Psoas muscle (tissue), 8 donors: ENCODE data around the gene FAM184A. TPM values are rescaled to one million over a fixed set of nuclear protein-coding genes. Genes with fewer than 3 reads are reported as not detected.

Source experiments
- ATAC-seq, 4 donors: fragments of 200-7000 bp; cut with Tn5 transposase; one replicate each; pipeline ENCODE4 v1.9.1; 2020; ENCODE audit warnings: moderate library complexity in 3 of 4, mild to moderate bottlenecking in 2 of 4
- DNase-seq, 2 donors: peaks; one replicate each; pipeline ENCODE4 v3.0.0-alpha.2; 2020
- H3K27ac ChIP-seq: fragments of 200-600 bp; one replicate; pipeline ENCODE4 v1.8.0; 2022
- H3K27me3 ChIP-seq, 3 donors: fragments of 200-600 bp in 1 of 3; one replicate each; pipeline versions ENCODE4 v1.6.1 to v1.8.0; 2013 to 2022; ENCODE audit warnings: low read length in 2 of 3, mild to moderate bottlenecking in 2 of 3, moderate library complexity in 1 of 3; ENCODE audit not compliant: insufficient read depth in 3 of 3
- H3K36me3 ChIP-seq, 2 donors: fragments of 200-600 bp in 1 of 2; one replicate each; pipeline versions ENCODE4 v1.6.1 to v1.8.0; 2013 to 2022; ENCODE audit warnings: low read depth in 1 of 2, mild to moderate bottlenecking in 1 of 2, moderate library complexity in 1 of 2; ENCODE audit not compliant: insufficient read depth in 1 of 2
- H3K4me1 ChIP-seq: fragments of 200-600 bp; one replicate; pipeline ENCODE4 v1.8.0; 2022
- H3K4me3 ChIP-seq: fragments of 200-600 bp; one replicate; pipeline ENCODE4 v1.8.0; 2022; ENCODE audit warnings: mild to moderate bottlenecking
- H3K9me3 ChIP-seq: fragments of 200-600 bp; one replicate; pipeline ENCODE4 v1.8.0; 2022
- CTCF ChIP-seq: fragments of 200-600 bp; IDR thresholded peaks from one replicate; pipeline ENCODE4 v1.8.0; 2022; ENCODE audit warnings: antibody characterized with exemption
- WGBS, 3 donors: extraction: QIAGEN DNeasy Blood & Tissue Kit; methylation state at CpG; one replicate each; pipeline versions ENCODE4 v1.1.6 to v1.1.7; 2013; 5-methylcytosine and 5-hydroxymethylcytosine counted together
- intact Hi-C, 2 donors: fragments of 100-400 bp; cut with DNase I; formaldehyde crosslinking; loops; one replicate each; pipeline versions ENCODE4 v1.11.0 to v1.14.2; 2022
- long read RNA-seq, 2 donors: library from polyadenylated mRNA; unstranded; transcript quantifications; one replicate each; pipeline ENCODE4 v2.0.0, GENCODE V29; 2021
- polyA plus RNA-seq, 3 donors: library from polyadenylated mRNA; stranded (reverse); fragments of 200-250 nt; gene quantifications; one replicate each; pipeline ENCODE4 v1.2.3, GENCODE V29; 2013
- total RNA-seq, 4 donors: library from RNA; stranded (reverse); fragmentation: NEBNext Ultra II Directional in 2 of 4; extraction: Animal tissue kit (Norgen Biotek cat#: 25700) in 2 of 4; gene quantifications; one replicate each; pipeline versions ENCODE4 v1.2.1 to v1.2.4, GENCODE V29; 2021 to 2023
- donor health status: healthy with polysubstance abuse.
- donor health status: DM: no; HTN: no; CAD: no; lungs with moderate emphysema.
- donor health status: Bipolar disorder and iron deficiency.
- donor health status: healthy.
- donor health status: DM: yes; HTN: yes; CAD: no.
- donor health status: DM: no; HTN: no; CAD: no.
- donor health status: DM: no; HTN: no; CAD: no.
- donor health status: DM: yes; HTN: yes; CAD: no.

FAM184A gene
- under 1 TPM; 0.22 to 0.52 (median 0.35) TPM for total RNA-seq
- polyA plus RNA-seq = under 1 TPM; 0.14 to 0.48 (median 0.39) TPM
- long read RNA-seq, donor 1 = 0 reads
- long read RNA-seq, donor 2, full-length matches to known transcripts = 1 of 2 reads
- long read RNA-seq, donor 2, partial matches to known transcripts = 0 of 2 reads
- long read RNA-seq, donor 2, other reads (novel, unspliced or antisense) = 1 of 2 reads

- Histone ChIP-seq H3K4me3 (peak within 1 kb of the TSS; percentile 76), H3K4me1 (peaks cover 5% of the 10 kb centered on the region), H3K9me3 (no peaks in the 10 kb centered on the region), H3K27ac (peak within 1 kb of the TSS; percentile 23), H3K27me3 (peaks cover 0 to 22% (median 0%) of the 10 kb centered on the region in 3 donors), H3K36me3 (no peaks in the 10 kb centered on the region)
- peak; percentile 10 for TF ChIP-seq CTCF
- WGBS, 3 donors = 0 to 1% (median 1%) methylated on average over 46 to 103 of the region's 103 CpGs
- peak; percentile 65 to 79 for DNase-seq
- intact Hi-C loops = no loop called here
- ATAC-seq = peak; percentile 54 to 83 (median 77)
These were observed at the start of gene FAM184A for GRCh38 chr6:119078376-119079282. TSS of gene FAM184A (minus strand) at chr6:119078664. CDS start at chr6:119078299, 365 bp downstream.

GRCh38 chr6:119127627-119128026 lies 49.2 kb upstream of the FAM184A start:
- H3K9me3 ChIP-seq = no peaks in the 10 kb centered on the region
- H3K27ac ChIP-seq = no peak overlapping the region
- no peaks in the 10 kb centered on the region for H3K36me3 ChIP-seq
- TF ChIP-seq CTCF = no peak
- 85 to 96% (median 96%) methylated on average over 1 of the region's 1 CpG for WGBS, 3 donors
- no peaks in the 10 kb centered on the region for H3K27me3 ChIP-seq
- ATAC-seq = no peak
- no peak overlapping the region for H3K4me3 ChIP-seq
- no peak for DNase-seq
- H3K4me1 ChIP-seq = peaks cover 4% of the 10 kb centered on the region
- intact Hi-C loops = no loop called here

GRCh38 chr6:119126826-119127225 lies 48.4 kb upstream of the FAM184A start:
- Histone ChIP-seq H3K4me3 (no peak overlapping the region), H3K4me1 (peaks cover 4% of the 10 kb centered on the region), H3K27me3 (no peaks in the 10 kb centered on the region), H3K9me3 (no peaks in the 10 kb centered on the region), H3K36me3 (no peaks in the 10 kb centered on the region), H3K27ac (no peak overlapping the region)
- intact Hi-C loops = no loop called here
- ATAC-seq (no peak), DNase-seq (no peak)
- TF ChIP-seq CTCF = no peak
- WGBS, 3 donors = 30 to 47% (median 35%) methylated on average over 4 of the region's 4 CpGs

- 86 to 93% (median 92%) methylated on average over 4 of the region's 4 CpGs for WGBS, 3 donors
- Histone ChIP-seq H3K9me3 (no peaks in the 10 kb centered on the region), H3K27me3 (no peaks in the 10 kb centered on the region), H3K4me3 (no peak overlapping the region), H3K4me1 (peaks cover 4% of the 10 kb centered on the region), H3K27ac (no peak overlapping the region), H3K36me3 (no peaks in the 10 kb centered on the region)
- DNase-seq (no peak), ATAC-seq (no peak)
- no peak for TF ChIP-seq CTCF
- intact Hi-C loops = no loop called here
These were observed 47.7 kb upstream of the FAM184A start for GRCh38 chr6:119126140-119126539.
